Activated naive CD4-positive, alpha-beta T cell treated with anti-CD3 and anti-CD28 coated beads, Interleukin-2, amount 50 U/mL, for 72 hours (primary cell): ENCODE data around the gene KCNG1. TPM values are rescaled to one million over a fixed set of nuclear protein-coding genes. Genes with fewer than 3 reads are reported as not detected.
"Not testable (repeated sequence)": the region's sequence is repeated elsewhere in the genome, so short reads cannot be mapped to it uniquely, and the experiment has no call there.

Source experiments
- ATAC-seq, 2 donors: fragments of 150-1000 bp; cut with Tn5 transposase; 2 replicates each; pipeline ENCODE4 v1.10.0; 2021; ENCODE audit warnings: mild to moderate bottlenecking in 2 of 2, moderate library complexity in 2 of 2
- DNase-seq, 2 donors: peaks; one replicate each; pipeline ENCODE4 v3.0.0; 2021 to 2022; ENCODE audit warnings: low spot score in 2 of 2
- H3K27ac Mint-ChIP-seq, 2 donors: one replicate each; pipeline ENCODE4 v1.8.0; 2022; ENCODE audit warnings: mild to moderate bottlenecking in 2 of 2, mixed read lengths in 2 of 2
- H3K36me3 Mint-ChIP-seq, 2 donors: one replicate each; pipeline ENCODE4 v1.8.0; 2022; ENCODE audit warnings: mixed read lengths in 2 of 2
- H3K9me3 Mint-ChIP-seq, 2 donors: one replicate each; pipeline ENCODE4 v1.8.0; 2022; ENCODE audit warnings: mixed read lengths in 2 of 2
- total RNA-seq, 2 donors: library from RNA; stranded (reverse); gene quantifications; one replicate each; pipeline ENCODE4 v1.2.3, GENCODE V29; 2022

KCNG1 gene
- total RNA-seq, 2 donors from 2014 or later = 0.86 TPM; not detected in 1

- DNase-seq (peak in 1 of 2 donors; percentile 74), ATAC-seq (no peak)
- Mint-ChIP-seq H3K9me3 (no peaks in the 10 kb centered on the region), H3K36me3 (no peaks in the 10 kb centered on the region), H3K27ac (peak overlapping the region; percentile 76 to 81)
These were observed 41.8 kb downstream of the KCNG1 start for GRCh38 chr20:50980851-50981713.

- DNase-seq (peak; percentile 40 to 63), ATAC-seq (peak; percentile 87 to 92)
- H3K36me3 Mint-ChIP-seq = no peaks in the 10 kb centered on the region
- H3K27ac Mint-ChIP-seq = peak overlapping the region; percentile 76 to 90
- H3K9me3 Mint-ChIP-seq = no peaks in the 10 kb centered on the region
These were observed 42.7 kb downstream of the KCNG1 start for GRCh38 chr20:50980071-50980681.

GRCh38 chr20:50978533-50978932, 44.4 kb downstream of the KCNG1 start:
- not testable (repeated sequence) for H3K9me3 Mint-ChIP-seq, DNase-seq, ATAC-seq, H3K36me3 Mint-ChIP-seq
- H3K27ac Mint-ChIP-seq = peak overlapping the region in 1 of 2 donors; percentile 34

DNA sequence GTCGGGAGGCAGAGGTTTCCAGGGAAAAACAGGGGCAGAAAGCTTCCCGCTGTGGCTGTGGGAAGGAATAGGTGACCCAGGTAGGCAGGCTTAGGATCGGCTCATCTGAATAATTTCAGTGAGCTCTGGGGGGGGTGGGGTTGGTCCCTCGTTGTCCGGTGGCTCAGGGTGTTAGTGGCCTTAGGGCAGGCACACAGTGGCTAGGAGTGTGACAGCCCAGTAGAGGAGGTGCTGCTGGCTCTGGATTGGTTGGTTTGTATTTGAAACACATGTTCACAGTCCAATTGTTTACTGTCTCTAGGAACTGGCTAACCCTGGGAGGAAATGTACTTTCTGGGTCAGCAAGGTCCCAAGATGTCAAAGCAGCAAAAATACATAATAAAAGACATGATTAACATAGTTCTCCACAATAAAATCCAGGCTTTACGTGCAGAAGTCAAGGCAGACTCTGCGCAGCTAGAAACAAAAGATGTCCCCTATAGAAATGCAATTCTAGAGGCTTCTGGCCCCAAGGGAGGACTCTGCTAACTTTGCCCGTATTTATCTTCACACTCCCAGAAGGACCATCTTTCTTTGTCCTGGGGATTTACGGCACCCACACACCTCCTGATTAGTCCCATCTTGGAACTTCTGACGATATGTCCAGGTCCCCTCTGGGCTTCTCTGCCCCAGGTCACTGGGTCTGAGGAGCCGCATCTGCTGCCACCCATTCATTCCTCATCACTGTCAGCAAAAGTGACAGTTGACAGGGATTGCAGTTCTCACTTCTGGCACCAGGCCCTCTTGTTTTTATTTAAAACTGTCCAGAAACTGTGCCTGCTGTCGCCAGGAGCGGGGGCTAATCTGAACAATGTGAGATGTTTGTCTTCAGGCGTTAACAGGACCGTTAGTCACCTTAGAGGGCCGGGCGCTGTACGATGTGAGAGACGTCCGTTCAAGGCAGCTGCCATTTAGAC, 45.6 kb downstream of the KCNG1 start:
- Mint-ChIP-seq H3K27ac (no peak overlapping the region), H3K36me3 (no peaks in the 10 kb centered on the region), H3K9me3 (no peaks in the 10 kb centered on the region)
- ATAC-seq (no peak), DNase-seq (no peak)

DNA sequence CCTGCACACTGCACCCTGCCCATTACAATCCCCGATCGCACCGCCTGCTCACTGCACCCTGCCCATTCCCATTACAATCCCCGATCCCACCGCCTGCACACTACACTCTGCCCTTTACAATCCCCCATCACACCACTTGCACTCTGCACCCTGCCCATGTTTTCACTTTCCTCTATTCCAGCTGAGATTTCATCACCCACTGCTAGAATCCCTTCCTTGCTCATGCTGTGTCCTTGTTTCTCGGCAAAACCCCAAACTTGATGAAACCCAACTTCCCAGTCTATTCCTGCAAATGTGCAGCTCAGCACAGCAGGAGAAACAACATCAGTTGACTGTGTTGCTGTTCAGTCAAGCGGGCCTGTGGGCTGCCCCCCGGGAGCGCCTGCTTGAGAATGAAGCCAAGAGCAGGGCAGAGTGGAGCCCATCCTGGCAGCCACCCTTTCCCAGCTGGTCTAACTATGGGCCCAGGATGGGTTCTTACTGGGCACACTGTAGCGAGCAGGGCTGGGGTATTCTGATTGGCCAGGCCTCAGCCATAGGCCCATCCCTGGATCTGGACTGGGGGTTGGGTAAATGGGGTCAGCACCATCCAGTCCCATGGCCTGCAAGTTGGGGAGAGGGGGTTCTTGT, 47.1 kb downstream of the KCNG1 start:
- ATAC-seq (no peak), DNase-seq (no peak)
- Mint-ChIP-seq H3K36me3 (no peaks in the 10 kb centered on the region), H3K9me3 (no peaks in the 10 kb centered on the region), H3K27ac (no peak overlapping the region)

- no peaks in the 10 kb centered on the region for H3K9me3 Mint-ChIP-seq
- DNase-seq (no peak), ATAC-seq (no peak)
- no peaks in the 10 kb centered on the region for H3K36me3 Mint-ChIP-seq
- H3K27ac Mint-ChIP-seq = no peak overlapping the region
These were observed 53.0 kb downstream of the KCNG1 start for GRCh38 chr20:50969912-50970311.

DNA sequence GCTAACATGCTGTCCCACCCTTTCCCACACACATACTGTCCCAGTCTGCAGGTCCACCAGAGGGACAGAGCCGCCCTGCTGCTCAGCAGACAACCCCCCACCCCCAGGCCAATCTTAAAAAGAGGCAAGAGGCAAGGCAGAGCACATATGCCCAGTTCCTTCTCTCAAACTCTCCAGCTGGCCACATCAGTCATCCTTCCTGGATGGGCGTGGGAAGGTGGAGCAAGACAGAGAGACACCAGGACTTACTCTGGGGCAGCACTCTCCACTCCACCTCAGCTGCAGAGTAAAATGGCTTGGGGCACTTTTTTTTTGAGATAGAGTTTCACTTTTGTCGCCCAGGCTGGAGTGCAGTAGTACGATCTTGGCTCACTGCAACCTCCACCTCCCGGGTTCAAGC, 53.5 kb downstream of the KCNG1 start:
- DNase-seq (no peak), ATAC-seq (no peak)
- H3K27ac Mint-ChIP-seq = no peak overlapping the region
- H3K36me3 Mint-ChIP-seq = no peaks in the 10 kb centered on the region
- no peaks in the 10 kb centered on the region for H3K9me3 Mint-ChIP-seq

DNA sequence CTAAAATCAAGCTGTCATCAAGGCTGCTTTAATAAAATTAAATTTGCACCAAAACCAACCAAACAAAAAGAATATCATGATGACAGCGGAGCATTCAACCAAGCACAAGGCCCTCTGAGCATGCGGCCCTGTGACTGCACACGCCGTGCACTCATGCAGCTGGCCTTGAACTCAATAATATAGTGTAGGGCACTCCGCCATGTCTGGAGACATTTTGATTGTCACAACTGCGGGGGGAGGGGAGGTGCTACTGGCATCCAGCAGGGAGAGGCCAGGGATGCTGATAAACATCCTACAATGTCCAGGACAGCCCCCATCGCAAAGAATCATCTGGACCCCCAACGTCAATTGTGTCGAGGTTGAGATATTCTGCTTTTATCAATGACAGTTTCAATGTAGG, 54.6 kb downstream of the KCNG1 start:
- H3K9me3 Mint-ChIP-seq = no peaks in the 10 kb centered on the region
- H3K27ac Mint-ChIP-seq = no peak overlapping the region
- DNase-seq = no peak
- H3K36me3 Mint-ChIP-seq = no peaks in the 10 kb centered on the region
- no peak for ATAC-seq

- no peak overlapping the region for H3K27ac Mint-ChIP-seq
- DNase-seq (no peak), ATAC-seq (no peak)
- H3K36me3 Mint-ChIP-seq = no peaks in the 10 kb centered on the region
- H3K9me3 Mint-ChIP-seq = no peaks in the 10 kb centered on the region
These were observed 55.3 kb downstream of the KCNG1 start for GRCh38 chr20:50967586-50967985.

DNA sequence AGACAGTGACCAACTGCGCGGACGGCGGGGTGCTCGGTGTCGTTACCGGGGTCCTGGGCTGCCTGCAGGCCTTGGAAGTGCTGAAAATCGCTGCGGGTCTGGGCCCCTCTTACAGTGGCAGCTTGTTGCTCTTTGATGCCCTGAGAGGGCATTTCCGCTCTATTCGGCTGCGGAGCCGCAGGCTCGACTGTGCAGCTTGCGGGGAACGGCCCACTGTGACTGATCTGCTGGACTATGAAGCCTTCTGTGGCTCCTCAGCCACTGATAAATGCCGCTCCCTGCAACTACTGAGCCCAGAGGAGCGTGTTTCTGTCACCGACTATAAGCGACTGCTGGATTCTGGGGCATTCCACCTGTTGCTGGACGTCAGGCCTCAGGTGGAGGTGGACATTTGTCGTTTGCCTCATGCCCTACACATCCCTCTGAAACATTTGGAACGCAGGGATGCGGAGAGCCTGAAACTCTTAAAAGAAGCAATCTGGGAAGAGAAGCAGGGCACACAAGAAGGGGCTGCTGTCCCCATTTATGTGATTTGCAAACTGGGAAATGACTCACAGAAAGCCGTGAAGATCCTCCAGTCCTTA, 63.3 kb downstream of the KCNG1 start:
- Mint-ChIP-seq H3K27ac (peak overlapping the region; percentile 87 to 99), H3K36me3 (peaks cover 18 to 22% of the 10 kb centered on the region in 2 donors), H3K9me3 (no peaks in the 10 kb centered on the region)

GRCh38 chr20:50958615-50959542, 64.0 kb downstream of the KCNG1 start, which contains the start of gene MOCS3:
TSS of gene MOCS3 (plus strand) at chr20:50958818. CDS start at chr20:50958843, 25 bp downstream.
- peak; percentile 73 to 84 for DNase-seq
- Mint-ChIP-seq H3K36me3 (peaks cover 18 to 22% of the 10 kb centered on the region in 2 donors), H3K9me3 (no peaks in the 10 kb centered on the region), H3K27ac (peak within 1 kb of the TSS; percentile 99)
- peak; percentile 80 to 81 for ATAC-seq

More for the DNA sequence above, 63.3 kb downstream of the KCNG1 start:
- DNase-seq = no peak
- ATAC-seq = no peak

DNA sequence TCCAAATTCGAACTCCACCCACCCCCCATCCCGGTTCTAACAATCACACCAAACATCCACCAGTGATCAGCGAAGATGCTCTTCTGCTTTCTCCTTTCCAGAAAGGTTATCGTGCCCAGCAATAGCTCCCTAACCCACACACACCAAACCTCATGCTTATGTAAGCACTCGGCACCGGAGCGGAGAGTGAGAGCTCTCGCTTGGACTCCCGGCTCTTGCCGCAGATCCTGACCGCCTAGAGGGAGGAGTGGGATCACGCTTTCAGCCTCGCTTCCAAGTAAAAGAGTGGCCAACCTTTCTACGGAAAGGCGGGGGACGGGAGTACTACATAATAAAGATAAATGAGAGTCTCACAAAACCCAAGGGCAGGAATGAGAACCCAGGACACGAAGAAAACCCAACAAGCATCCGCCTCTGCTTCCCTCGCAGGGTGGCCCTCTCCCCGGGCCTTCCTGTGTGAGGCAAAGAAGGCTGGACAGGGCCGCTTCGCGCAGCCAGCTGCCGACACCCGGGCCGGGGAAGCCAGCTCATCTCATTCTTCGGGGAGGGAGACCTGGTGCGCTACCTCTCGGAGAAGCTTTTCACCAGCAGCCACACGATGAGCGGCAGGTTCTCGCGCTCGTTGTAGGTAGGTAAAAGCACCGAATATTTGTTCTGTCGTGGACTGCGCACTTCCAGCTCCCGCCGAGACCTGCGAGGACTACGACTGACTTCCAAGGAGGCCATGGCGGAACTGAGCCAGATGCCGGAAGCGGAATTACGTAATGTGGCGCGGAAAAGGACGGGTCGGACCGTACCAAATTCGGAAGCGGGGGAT, 64.9 kb downstream of the KCNG1 start, which contains the start of gene DPM1:
Gene DPM1 (minus strand): TSS at position 735 of the 817 bp plus-strand sequence. CDS start 9 bp downstream, at position 726.
- peak; percentile 85 to 89 for ATAC-seq
- Mint-ChIP-seq H3K9me3 (no peaks in the 10 kb centered on the region), H3K27ac (peak within 1 kb of the TSS; percentile 99), H3K36me3 (peaks cover 18 to 22% of the 10 kb centered on the region in 2 donors)
- DNase-seq = peak; percentile 85 to 87

GRCh38 chr20:50957276-50957675, 65.6 kb downstream of the KCNG1 start:
- no peak for ATAC-seq
- peaks cover 18 to 20% of the 10 kb centered on the region in 2 donors for H3K36me3 Mint-ChIP-seq

DNA sequence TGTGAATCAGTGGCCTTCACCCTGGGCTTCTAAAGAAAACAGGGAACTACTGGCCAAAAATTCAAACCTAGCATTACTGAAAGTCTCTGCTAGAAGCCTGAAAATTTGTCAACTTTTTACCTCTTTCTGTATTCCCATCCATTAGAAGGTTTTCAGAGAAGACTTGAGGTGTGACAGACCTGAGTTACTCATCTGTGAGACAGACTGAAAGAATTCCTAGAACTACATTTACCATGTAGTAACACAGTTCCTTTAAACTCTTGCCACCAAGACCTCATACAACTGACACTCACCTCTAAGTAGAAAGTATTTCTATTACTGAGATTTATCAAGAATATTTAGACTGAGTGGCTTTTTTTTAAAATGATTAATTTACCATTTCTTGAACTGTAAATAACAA, 69.1 kb downstream of the KCNG1 start:
- Mint-ChIP-seq H3K9me3 (no peaks in the 10 kb centered on the region), H3K27ac (peak overlapping the region in 1 of 2 donors; percentile 7), H3K36me3 (peaks cover 8 to 16% of the 10 kb centered on the region in 2 donors)
- no peak for DNase-seq
- no peak for ATAC-seq

More at GRCh38 chr20:50957276-50957675, 65.6 kb downstream of the KCNG1 start:
- peak overlapping the region; percentile 99 for H3K27ac Mint-ChIP-seq
- DNase-seq = no peak
- no peaks in the 10 kb centered on the region for H3K9me3 Mint-ChIP-seq
